Fibroblast of lung (primary cell): ENCODE results near the gene TBCC.

Experiments used
- EZH2 ChIP-seq: IDR thresholded peaks from 2 replicates; pipeline ENCODE4 v1.5.1; 2012; ENCODE audit warnings: low read length, control low read depth, mild to moderate bottlenecking; ENCODE audit errors: missing control alignments
- TF ChIP-seq, protein P1 (sequence below), 2 donors: IDR thresholded peaks in 1 of 2; conservative IDR thresholded peaks in 1 of 2; 1 replicate in 1 of 2; 2 replicates in 1 of 2; pipeline ENCODE4 v1.5.1; 2011 to 2012; ENCODE audit warnings: low read length in 2 of 2, control low read depth in 1 of 2, inconsistent platforms in 1 of 2, low read depth in 1 of 2, mild to moderate bottlenecking in 1 of 2

- TF ChIP-seq, protein P1, sequence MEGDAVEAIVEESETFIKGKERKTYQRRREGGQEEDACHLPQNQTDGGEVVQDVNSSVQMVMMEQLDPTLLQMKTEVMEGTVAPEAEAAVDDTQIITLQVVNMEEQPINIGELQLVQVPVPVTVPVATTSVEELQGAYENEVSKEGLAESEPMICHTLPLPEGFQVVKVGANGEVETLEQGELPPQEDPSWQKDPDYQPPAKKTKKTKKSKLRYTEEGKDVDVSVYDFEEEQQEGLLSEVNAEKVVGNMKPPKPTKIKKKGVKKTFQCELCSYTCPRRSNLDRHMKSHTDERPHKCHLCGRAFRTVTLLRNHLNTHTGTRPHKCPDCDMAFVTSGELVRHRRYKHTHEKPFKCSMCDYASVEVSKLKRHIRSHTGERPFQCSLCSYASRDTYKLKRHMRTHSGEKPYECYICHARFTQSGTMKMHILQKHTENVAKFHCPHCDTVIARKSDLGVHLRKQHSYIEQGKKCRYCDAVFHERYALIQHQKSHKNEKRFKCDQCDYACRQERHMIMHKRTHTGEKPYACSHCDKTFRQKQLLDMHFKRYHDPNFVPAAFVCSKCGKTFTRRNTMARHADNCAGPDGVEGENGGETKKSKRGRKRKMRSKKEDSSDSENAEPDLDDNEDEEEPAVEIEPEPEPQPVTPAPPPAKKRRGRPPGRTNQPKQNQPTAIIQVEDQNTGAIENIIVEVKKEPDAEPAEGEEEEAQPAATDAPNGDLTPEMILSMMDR (conservative IDR thresholded peaks at IDR 0.05 in 1 of 2, IDR thresholded peaks at IDR 0.05 in 1 of 2; ENCODE audit: low read depth in 1 of 2, low read length in 2 of 2): no peak
- TF ChIP-seq EZH2: no peak
Measured at GRCh38 chr6:42761287-42762067, 15.6 kb upstream of the TBCC start.
